ENCODE measurements around the gene PIM3. TPM values are rescaled to one million over a fixed set of nuclear protein-coding genes. Genes with fewer than 3 reads are reported as not detected.
A peak's percentile ranks its signal among the peaks of the same experiment; 100 is the strongest.

The PIM3 gene
- total RNA-seq, result 100 to 1,000 TPM in 3 of 4 donors, 10 to 100 TPM in 1; 98.3 to 138 (median 119) TPM

DNA sequence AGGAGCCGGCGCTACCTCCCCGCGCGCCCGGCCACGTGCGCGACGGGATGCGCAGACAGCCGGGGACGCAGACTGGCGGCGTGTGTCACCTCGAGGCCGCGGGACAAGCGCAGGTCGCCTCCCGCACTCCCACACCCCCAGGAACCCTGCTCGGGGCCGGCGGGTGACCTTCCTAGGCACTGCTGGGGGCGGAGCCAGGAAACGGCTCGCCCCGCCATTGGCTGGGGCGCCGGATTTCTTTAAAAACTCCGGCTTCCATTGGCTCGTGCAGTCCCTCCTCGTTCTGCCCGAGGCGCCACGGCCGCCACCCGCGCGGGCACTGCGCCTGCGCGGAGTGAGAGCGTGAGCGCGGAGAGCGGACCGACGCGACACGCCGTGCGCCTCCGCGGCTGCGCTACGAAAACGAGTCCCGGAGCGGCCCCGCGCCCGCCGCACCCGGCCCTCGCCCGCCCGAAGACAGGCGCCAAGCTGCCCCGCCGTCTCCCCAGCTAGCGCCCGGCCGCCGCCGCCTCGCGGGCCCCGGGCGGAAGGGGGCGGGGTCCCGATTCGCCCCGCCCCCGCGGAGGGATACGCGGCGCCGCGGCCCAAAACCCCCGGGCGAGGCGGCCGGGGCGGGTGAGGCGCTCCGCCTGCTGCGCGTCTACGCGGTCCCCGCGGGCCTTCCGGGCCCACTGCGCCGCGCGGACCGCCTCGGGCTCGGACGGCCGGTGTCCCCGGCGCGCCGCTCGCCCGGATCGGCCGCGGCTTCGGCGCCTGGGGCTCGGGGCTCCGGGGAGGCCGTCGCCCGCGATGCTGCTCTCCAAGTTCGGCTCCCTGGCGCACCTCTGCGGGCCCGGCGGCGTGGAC lies at the start of gene PIM3:
Gene PIM3, plus strand, starts transcription at position 614 of the 846 bp plus-strand sequence. Its CDS starts 176 bp downstream, at position 790.
- Histone ChIP-seq H3K4me1 (peaks cover 0 to 61% (median 40%) of the 10 kb centered on the region in 4 donors), H3K36me3 (peaks cover 3 to 41% (median 23%) of the 10 kb centered on the region in 3 donors), H3K27ac (peak within 1 kb of the TSS; percentile 86 to 95 (median 92)), H3K9me3 (no peaks in the 10 kb centered on the region), H3K4me3 (peak within 1 kb of the TSS; percentile 86 to 92 (median 89)), H3K27me3 (no peaks in the 10 kb centered on the region)
- TF ChIP-seq POLR2A (IDR thresholded peaks at IDR 0.05) (peak; percentile 89 to 90), EP300 (IDR thresholded peaks at IDR 0.05) (peak; percentile 26 to 70)
- TF ChIP-seq, protein P1, sequence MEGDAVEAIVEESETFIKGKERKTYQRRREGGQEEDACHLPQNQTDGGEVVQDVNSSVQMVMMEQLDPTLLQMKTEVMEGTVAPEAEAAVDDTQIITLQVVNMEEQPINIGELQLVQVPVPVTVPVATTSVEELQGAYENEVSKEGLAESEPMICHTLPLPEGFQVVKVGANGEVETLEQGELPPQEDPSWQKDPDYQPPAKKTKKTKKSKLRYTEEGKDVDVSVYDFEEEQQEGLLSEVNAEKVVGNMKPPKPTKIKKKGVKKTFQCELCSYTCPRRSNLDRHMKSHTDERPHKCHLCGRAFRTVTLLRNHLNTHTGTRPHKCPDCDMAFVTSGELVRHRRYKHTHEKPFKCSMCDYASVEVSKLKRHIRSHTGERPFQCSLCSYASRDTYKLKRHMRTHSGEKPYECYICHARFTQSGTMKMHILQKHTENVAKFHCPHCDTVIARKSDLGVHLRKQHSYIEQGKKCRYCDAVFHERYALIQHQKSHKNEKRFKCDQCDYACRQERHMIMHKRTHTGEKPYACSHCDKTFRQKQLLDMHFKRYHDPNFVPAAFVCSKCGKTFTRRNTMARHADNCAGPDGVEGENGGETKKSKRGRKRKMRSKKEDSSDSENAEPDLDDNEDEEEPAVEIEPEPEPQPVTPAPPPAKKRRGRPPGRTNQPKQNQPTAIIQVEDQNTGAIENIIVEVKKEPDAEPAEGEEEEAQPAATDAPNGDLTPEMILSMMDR (IDR thresholded peaks at IDR 0.05), result peak in 2 of 5 experiments; percentile 35 to 36
- WGBS, 2 donors, result 0 to 1% methylated on average over 37 to 60 of the region's 137 CpGs
- DNase-seq (ENCODE audit: low spot score in 2 of 2), result peak; percentile 86 to 88

DNA sequence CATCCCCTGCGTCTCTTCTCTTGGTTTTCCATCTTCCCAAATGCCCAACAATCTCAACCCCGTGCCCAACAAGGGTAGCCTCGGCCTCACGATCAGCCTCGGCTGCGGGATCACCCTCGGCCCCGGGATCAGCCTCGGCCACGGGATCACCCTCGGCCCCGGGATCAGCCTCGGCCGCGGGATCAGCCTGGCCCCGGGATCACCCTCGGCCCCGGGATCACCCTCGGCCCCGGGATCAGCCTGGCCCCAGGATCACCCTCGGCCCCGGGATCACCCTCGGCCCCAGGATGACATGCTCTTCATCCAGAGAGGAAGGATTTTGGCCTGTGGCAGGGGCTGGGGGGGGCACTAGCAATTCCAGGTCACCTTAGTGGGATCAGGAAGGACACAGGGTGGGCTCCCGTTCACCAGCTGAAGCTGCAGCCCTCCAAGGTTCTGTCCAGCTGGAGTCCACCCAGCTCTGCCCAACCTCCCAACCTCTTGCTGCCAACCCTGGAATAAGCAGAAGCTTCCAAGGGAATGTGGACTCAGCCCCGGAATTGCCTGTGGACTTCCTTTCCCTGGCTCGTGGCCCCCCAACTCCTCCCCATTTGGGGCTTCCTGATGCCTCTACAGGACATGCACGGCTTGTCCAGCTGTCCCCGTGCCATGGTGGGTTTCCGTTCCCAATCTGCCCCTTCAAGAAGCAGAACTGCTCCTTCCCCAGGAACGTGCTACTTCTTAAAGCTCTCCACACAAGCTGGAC lies 48.5 kb upstream of the PIM3 start:
- WGBS, 2 donors, result 92 to 93% methylated on average over 29 to 30 of the region's 30 CpGs
- DNase-seq (ENCODE audit: low spot score in 2 of 2), result no peak
- Histone ChIP-seq H3K36me3 (peaks cover 0 to 75% (median 6%) of the 10 kb centered on the region in 3 donors), H3K4me3 (no peak overlapping the region), H3K9me3 (no peaks in the 10 kb centered on the region), H3K27me3 (no peaks in the 10 kb centered on the region), H3K4me1 (peaks cover 0 to 5% (median 0%) of the 10 kb centered on the region in 4 donors), H3K27ac (no peak overlapping the region)
- no peak for TF ChIP-seq POLR2A (IDR thresholded peaks at IDR 0.05)
- TF ChIP-seq, protein P1 (IDR thresholded peaks at IDR 0.05), result no peak
- no peak for TF ChIP-seq EP300 (IDR thresholded peaks at IDR 0.05)

DNA sequence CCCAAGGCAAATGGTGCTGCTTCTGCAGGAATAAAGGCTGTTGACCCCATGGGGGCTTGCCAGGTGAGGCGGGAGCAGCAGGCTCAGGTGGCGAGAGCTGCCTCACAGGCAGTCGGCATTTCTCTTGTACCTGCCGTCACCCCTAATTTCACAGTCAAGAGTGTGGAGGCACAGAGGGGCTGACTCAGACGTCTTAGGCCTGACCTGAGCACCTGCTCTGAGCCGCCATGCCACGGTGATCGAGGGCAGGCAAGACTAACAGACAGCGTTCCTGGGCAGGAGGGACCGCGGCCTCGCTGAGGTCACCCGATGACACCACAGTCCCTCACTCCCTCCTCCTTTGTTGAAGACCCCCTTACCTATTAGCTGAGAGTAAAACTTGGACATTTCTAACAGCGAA lies 47.5 kb upstream of the PIM3 start:
- H3K4me3 ChIP-seq, result no peak overlapping the region
- DNase-seq (ENCODE audit: low spot score in 2 of 2), result no peak
- peaks cover 0 to 65% (median 6%) of the 10 kb centered on the region in 3 donors for H3K36me3 ChIP-seq
- H3K27me3 ChIP-seq, result no peaks in the 10 kb centered on the region
- peaks cover 0 to 13% (median 0%) of the 10 kb centered on the region in 4 donors for H3K4me1 ChIP-seq
- TF ChIP-seq, protein P1 (IDR thresholded peaks at IDR 0.05), result no peak
- no peak for TF ChIP-seq EP300 (IDR thresholded peaks at IDR 0.05)
- TF ChIP-seq POLR2A (IDR thresholded peaks at IDR 0.05), result no peak
- WGBS, 2 donors, result 91 to 94% methylated on average over 12 to 14 of the region's 14 CpGs
- no peak overlapping the region for H3K27ac ChIP-seq
- no peaks in the 10 kb centered on the region for H3K9me3 ChIP-seq

DNA sequence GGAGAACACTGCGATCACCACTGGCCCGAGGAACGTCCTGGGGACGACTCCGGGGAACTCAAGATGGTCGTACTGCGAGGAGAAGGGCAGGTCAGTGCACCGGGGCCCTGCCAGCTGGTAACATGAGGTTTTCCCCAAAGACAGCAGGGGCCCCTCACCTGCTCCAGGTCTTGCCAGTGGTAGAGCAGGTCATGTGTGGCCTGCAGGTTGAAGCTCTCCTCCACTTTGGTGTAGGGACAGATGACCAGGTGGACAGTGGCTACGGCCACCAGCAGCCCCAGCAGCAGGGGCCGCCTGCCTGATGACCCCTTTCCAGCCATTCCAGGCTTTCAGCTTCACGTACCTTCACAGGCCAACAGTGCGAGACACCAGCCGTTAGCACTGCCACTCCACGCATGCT lies 47.1 kb upstream of the PIM3 start:
- 93 to 97% methylated on average over 14 of the region's 14 CpGs for WGBS, 2 donors
- Histone ChIP-seq H3K36me3 (peaks cover 0 to 63% (median 6%) of the 10 kb centered on the region in 3 donors), H3K9me3 (no peaks in the 10 kb centered on the region), H3K27ac (no peak overlapping the region), H3K4me3 (no peak overlapping the region), H3K27me3 (no peaks in the 10 kb centered on the region), H3K4me1 (peaks cover 0 to 13% (median 0%) of the 10 kb centered on the region in 4 donors)
- TF ChIP-seq EP300 (IDR thresholded peaks at IDR 0.05), result no peak
- no peak for TF ChIP-seq POLR2A (IDR thresholded peaks at IDR 0.05)
- TF ChIP-seq, protein P1 (IDR thresholded peaks at IDR 0.05), result no peak
- DNase-seq (ENCODE audit: low spot score in 2 of 2), result no peak
